ENCODE results near the gene VTCN1.
A peak's percentile ranks its signal among the peaks of the same experiment; 100 is the strongest.
"Not testable (repeated sequence)": the region's sequence is repeated elsewhere in the genome, so short reads cannot be mapped to it uniquely, and the experiment has no call there.

VTCN1 gene

GRCh38 chr1:117121589-117122329 is 89.0 kb downstream of the VTCN1 start, which contains the start of gene TRIM45:
Gene TRIM45 (minus strand): TSS chr1:117121749. CDS start chr1:117121201, 548 bp downstream.
- peak; percentile 93 for DNase-seq

- DNase-seq = no peak
These were observed 89.7 kb downstream of the VTCN1 start for GRCh38 chr1:117120774-117121588.

- not testable (repeated sequence) for DNase-seq
These were observed 91.6 kb downstream of the VTCN1 start for GRCh38 chr1:117119144-117119543.

GRCh38 chr1:117118137-117118536 is 92.6 kb downstream of the VTCN1 start:
- no peak for DNase-seq

GRCh38 chr1:117117697-117118096 is 93.0 kb downstream of the VTCN1 start:
- DNase-seq = no peak

GRCh38 chr1:117116784-117117130 is 94.0 kb downstream of the VTCN1 start:
- no peak for DNase-seq

GRCh38 chr1:117116090-117116783 is 94.5 kb downstream of the VTCN1 start:
- no peak for DNase-seq

GRCh38 chr1:117114877-117115276 is 95.8 kb downstream of the VTCN1 start:
- no peak for DNase-seq

- no peak for DNase-seq
These were observed 97.5 kb downstream of the VTCN1 start for GRCh38 chr1:117113199-117113598.

GRCh38 chr1:117112047-117112717 is 98.5 kb downstream of the VTCN1 start:
- DNase-seq = no peak

- no peak for DNase-seq
These were observed 100.0 kb downstream of the VTCN1 start for GRCh38 chr1:117110774-117111173.

GRCh38 chr1:117107364-117107763 is 103.4 kb downstream of the VTCN1 start:
- DNase-seq = no peak

- DNase-seq = no peak
These were observed 104.2 kb downstream of the VTCN1 start for GRCh38 chr1:117106478-117106877.

- no peak for DNase-seq
These were observed 105.0 kb downstream of the VTCN1 start for GRCh38 chr1:117105722-117106121.

GRCh38 chr1:117104986-117105385 is 105.7 kb downstream of the VTCN1 start:
- DNase-seq = no peak

GRCh38 chr1:117101858-117102257 is 108.9 kb downstream of the VTCN1 start:
- not testable (repeated sequence) for DNase-seq

- DNase-seq = no peak
These were observed 109.4 kb downstream of the VTCN1 start for GRCh38 chr1:117101334-117101733.

GRCh38 chr1:117098287-117098890 is 112.3 kb downstream of the VTCN1 start:
- no peak for DNase-seq

GRCh38 chr1:117097443-117097842 is 113.3 kb downstream of the VTCN1 start:
- DNase-seq = no peak

GRCh38 chr1:117096951-117097408 is 113.7 kb downstream of the VTCN1 start:
- no peak for DNase-seq

- no peak for DNase-seq
These were observed 115.7 kb downstream of the VTCN1 start for GRCh38 chr1:117094841-117095604.

Measured in NCI-H1092 treated with DMSO at 0.1 percent for 48 hours (cell line).